ENCODE measurements around the gene KLHL42. TPM values are rescaled to one million over a fixed set of nuclear protein-coding genes. Genes with fewer than 3 reads are reported as not detected.
A peak's percentile ranks its signal among the peaks of the same experiment; 100 is the strongest.

The KLHL42 gene
- total RNA-seq, 1 experiment from 2014 or later = 21.5 TPM

DNA sequence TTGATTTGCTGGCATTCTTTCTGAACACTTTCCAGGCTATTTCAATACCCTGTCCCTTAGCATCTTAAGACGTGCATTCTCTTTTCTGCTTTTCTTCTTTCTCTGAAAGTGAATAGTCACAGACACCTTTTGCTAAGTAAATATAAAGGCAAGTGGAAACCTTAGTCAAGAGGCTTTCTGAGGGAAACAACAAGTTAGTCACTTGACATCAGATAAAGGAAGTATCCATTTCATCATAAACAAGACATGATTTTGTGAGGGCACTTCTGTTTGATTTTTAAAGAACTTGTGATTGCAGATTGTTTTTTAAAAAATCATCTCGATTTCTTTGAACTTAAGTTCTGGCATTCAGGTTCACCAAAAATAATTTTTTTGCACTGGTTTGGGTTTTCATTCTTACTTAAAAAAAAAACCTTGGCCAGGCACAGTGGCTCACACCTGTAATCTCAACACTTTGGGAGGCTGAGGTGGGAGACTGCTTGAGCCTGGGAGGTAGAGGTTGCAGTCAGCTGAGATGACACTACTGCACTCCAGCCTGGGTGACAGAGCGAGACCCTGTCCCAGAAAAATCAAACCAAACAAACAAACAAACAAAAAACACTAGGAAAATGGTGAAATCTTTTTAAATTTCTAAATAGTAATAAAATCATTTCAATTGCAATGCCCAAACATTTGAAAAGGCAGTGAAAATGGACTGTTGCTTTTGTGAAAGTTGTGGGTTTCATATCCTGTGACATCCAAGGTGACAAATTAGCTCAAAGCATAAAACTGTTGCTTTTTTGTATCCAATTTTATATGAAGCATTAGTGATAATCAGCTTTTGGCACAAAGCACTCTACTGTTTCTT lies 8.3 kb upstream of the KLHL42 start:
- Histone ChIP-seq H3K4me2 (ENCODE audit: low read length) (peak overlapping the region; percentile 38; the same call in 1 of the 2 replicates), H3K9ac (ENCODE audit: low read length) (no peak overlapping the region), H3K4me3 (replicated peaks in 1 of 2; ENCODE audit: low read depth in 1 of 2, low read length in 2 of 2) (no peak overlapping the region), H3K9me2 (ENCODE audit: insufficient read depth) (no peaks in the 10 kb centered on the region), H3K27ac (ENCODE audit: low read depth, low read length) (peak overlapping the region; percentile 38; the same call in 1 of the 2 replicates), H2AFZ (ENCODE audit: low read depth, low read length, poor library complexity, severe bottlenecking) (no peak overlapping the region), H3K27me3 (ENCODE audit: insufficient read depth, low read length) (no peaks in the 10 kb centered on the region), H3K9me3 (ENCODE audit: control insufficient read depth in 1 of 2, insufficient read depth in 1 of 2, low read depth in 1 of 2, low read length in 2 of 2) (no peaks in the 10 kb centered on the region), H3K79me2 (ENCODE audit: insufficient read depth, low read length) (no peaks in the 10 kb centered on the region), H3K36me3 (ENCODE audit: control insufficient read depth in 1 of 2, insufficient read depth in 2 of 2, low read length in 2 of 2) (no peaks in the 10 kb centered on the region), H4K20me1 (ENCODE audit: insufficient read depth) (no peaks in the 10 kb centered on the region), H3K4me1 (ENCODE audit: control insufficient read depth in 1 of 2, insufficient read depth in 2 of 2, low read length in 2 of 2) (peaks cover 10 to 24% of the 10 kb centered on the region in 2 experiments)
- BruUV-seq (replicated peaks) = no TSS peak
- ChIA-PET POLR2A (no interaction called here), CTCF (no interaction called here), RAD21 (ENCODE audit: low non-redundant PET in 1 of 2, low total read pairs in 2 of 2, uncharacterized antibody in 2 of 2, unreplicated experiment in 2 of 2) (no interaction called here)
- intact Hi-C loops (cut with micrococcal nuclease) = no loop called here
- TF ChIP-seq CBX3 (IDR thresholded peaks at IDR 0.05; ENCODE audit: low read depth) = no peak
- ATAC-seq (no peak), DNase-seq (ENCODE audit: low read depth, low spot score) (no peak)

DNA sequence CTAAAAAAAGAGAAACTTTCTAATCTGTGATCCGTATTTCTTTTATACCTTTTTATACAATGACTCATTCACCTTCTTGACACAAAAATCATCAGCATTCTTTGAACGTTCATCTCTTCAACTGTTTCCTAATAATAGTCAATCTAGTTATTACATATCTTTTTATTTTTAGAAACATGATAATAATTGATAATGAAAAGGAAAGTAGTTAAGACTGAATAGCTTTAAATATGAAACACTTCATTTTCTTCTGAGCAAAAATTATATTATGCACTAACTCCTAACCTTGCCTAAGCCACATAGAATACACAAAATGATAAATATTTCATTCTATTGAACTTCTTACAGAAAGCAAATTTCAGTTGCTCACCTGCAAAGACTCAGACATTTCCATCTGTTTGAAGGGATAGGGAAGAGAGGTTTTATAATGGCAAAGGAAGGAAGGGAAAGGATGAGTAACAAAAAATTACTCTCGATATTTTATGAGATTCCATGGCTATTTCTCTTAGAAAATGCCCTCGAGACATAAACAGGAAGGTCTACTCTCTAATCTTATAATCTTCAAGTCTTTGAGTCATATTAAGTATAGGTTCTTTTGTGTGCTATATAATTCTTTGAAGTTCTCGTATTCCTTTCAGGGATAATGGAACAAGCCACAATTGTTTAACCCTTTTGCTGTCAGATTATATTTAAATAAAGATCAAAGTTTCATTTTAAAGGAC lies 7.5 kb upstream of the KLHL42 start:
- POLR2A ChIA-PET = no interaction called here
- H2AFZ ChIP-seq (ENCODE audit: low read depth, low read length, poor library complexity, severe bottlenecking) = no peak overlapping the region
- intact Hi-C loops (cut with micrococcal nuclease) = no loop called here
- no peaks in the 10 kb centered on the region for H3K79me2 ChIP-seq (ENCODE audit: insufficient read depth, low read length)
- H3K27ac ChIP-seq (ENCODE audit: low read depth, low read length) = peak overlapping the region; percentile 38; the same call in 1 of the 2 replicates
- no TSS peak for BruUV-seq (replicated peaks)
- H4K20me1 ChIP-seq (ENCODE audit: insufficient read depth) = no peaks in the 10 kb centered on the region
- RAD21 ChIA-PET (ENCODE audit: low non-redundant PET in 1 of 2, low total read pairs in 2 of 2, uncharacterized antibody in 2 of 2, unreplicated experiment in 2 of 2) = no interaction called here
- no peaks in the 10 kb centered on the region for H3K9me3 ChIP-seq (ENCODE audit: control insufficient read depth in 1 of 2, insufficient read depth in 1 of 2, low read depth in 1 of 2, low read length in 2 of 2)
- H3K27me3 ChIP-seq (ENCODE audit: insufficient read depth, low read length) = no peaks in the 10 kb centered on the region
- H3K4me3 ChIP-seq (replicated peaks in 1 of 2; ENCODE audit: low read depth in 1 of 2, low read length in 2 of 2) = no peak overlapping the region
- no peaks in the 10 kb centered on the region for H3K9me2 ChIP-seq (ENCODE audit: insufficient read depth)
- no peak for DNase-seq (ENCODE audit: low read depth, low spot score)
- H3K9ac ChIP-seq (ENCODE audit: low read length) = no peak overlapping the region
- peaks cover 10 to 24% of the 10 kb centered on the region in 2 experiments for H3K4me1 ChIP-seq (ENCODE audit: control insufficient read depth in 1 of 2, insufficient read depth in 2 of 2, low read length in 2 of 2)
- ATAC-seq = peak; percentile 38; the same call in 1 of the 2 replicates
- CTCF ChIA-PET = no interaction called here
- no peaks in the 10 kb centered on the region for H3K36me3 ChIP-seq (ENCODE audit: control insufficient read depth in 1 of 2, insufficient read depth in 2 of 2, low read length in 2 of 2)
- peak overlapping the region; percentile 38 for H3K4me2 ChIP-seq (ENCODE audit: low read length)
- TF ChIP-seq CBX3 (IDR thresholded peaks at IDR 0.05; ENCODE audit: low read depth) (no peak), YY1 (IDR thresholded peaks at IDR 0.05; ENCODE audit: extremely low read depth, insufficient replicate concordance, low read depth, low read length) (no peak), EZH2 (IDR thresholded peaks at IDR 0.05) (no peak), ELF1 (IDR thresholded peaks at IDR 0.05; ENCODE audit: borderline replicate concordance, low read depth) (no peak), SP1 (IDR thresholded peaks at IDR 0.05; ENCODE audit: low read depth) (no peak), ZFX (IDR thresholded peaks at IDR 0.05) (no peak), POLR2AphosphoS5 (IDR thresholded peaks at IDR 0.05; ENCODE audit: low read depth, low read length) (no peak), RAD21 (IDR thresholded peaks at IDR 0.05; ENCODE audit: low read depth) (no peak), FOSL1 (IDR thresholded peaks at IDR 0.05; ENCODE audit: low read depth) (no peak), TCF7L2 (IDR thresholded peaks at IDR 0.05; ENCODE audit: borderline replicate concordance, extremely low read depth, insufficient read depth, insufficient read length) (no peak)
- TF ChIP-seq, protein P1, sequence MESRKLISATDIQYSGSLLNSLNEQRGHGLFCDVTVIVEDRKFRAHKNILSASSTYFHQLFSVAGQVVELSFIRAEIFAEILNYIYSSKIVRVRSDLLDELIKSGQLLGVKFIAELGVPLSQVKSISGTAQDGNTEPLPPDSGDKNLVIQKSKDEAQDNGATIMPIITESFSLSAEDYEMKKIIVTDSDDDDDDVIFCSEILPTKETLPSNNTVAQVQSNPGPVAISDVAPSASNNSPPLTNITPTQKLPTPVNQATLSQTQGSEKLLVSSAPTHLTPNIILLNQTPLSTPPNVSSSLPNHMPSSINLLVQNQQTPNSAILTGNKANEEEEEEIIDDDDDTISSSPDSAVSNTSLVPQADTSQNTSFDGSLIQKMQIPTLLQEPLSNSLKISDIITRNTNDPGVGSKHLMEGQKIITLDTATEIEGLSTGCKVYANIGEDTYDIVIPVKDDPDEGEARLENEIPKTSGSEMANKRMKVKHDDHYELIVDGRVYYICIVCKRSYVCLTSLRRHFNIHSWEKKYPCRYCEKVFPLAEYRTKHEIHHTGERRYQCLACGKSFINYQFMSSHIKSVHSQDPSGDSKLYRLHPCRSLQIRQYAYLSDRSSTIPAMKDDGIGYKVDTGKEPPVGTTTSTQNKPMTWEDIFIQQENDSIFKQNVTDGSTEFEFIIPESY (IDR thresholded peaks at IDR 0.05; ENCODE audit: extremely low read depth, insufficient replicate concordance, low read length) = no peak
- TF ChIP-seq, protein P2, sequence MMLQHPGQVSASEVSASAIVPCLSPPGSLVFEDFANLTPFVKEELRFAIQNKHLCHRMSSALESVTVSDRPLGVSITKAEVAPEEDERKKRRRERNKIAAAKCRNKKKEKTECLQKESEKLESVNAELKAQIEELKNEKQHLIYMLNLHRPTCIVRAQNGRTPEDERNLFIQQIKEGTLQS (IDR thresholded peaks at IDR 0.05) = no peak
- TF ChIP-seq, protein P3, sequence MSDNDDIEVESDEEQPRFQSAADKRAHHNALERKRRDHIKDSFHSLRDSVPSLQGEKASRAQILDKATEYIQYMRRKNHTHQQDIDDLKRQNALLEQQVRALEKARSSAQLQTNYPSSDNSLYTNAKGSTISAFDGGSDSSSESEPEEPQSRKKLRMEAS (IDR thresholded peaks at IDR 0.05) = no peak

Data from HCT116 (cell line).